NCI-H1417 (cell line): ENCODE results near the gene LMNTD2.

Experiments used
- DNase-seq, 3 experiments: peaks; one replicate each; lab custom pipeline; 2025; lab: John Stamatoyannopoulos, UW

The LMNTD2 gene

GRCh38 chr11:587978-588380 lies 27.4 kb upstream of the LMNTD2 start:
- no peak for DNase-seq

GRCh38 chr11:587546-587945 lies 27.0 kb upstream of the LMNTD2 start:
- no peak for DNase-seq

GRCh38 chr11:586376-587316 lies 26.1 kb upstream of the LMNTD2 start:
- no peak for DNase-seq

GRCh38 chr11:584287-584686 lies 23.7 kb upstream of the LMNTD2 start:
- no peak for DNase-seq

- no peak for DNase-seq
Observed at GRCh38 chr11:581752-582151, 21.2 kb upstream of the LMNTD2 start.

GRCh38 chr11:581342-581741 lies 20.8 kb upstream of the LMNTD2 start:
- no peak for DNase-seq

GRCh38 chr11:579830-580601 lies 19.5 kb upstream of the LMNTD2 start:
- no peak for DNase-seq

GRCh38 chr11:578276-579035 lies 17.9 kb upstream of the LMNTD2 start:
- no peak for DNase-seq

- DNase-seq = no peak
Observed at GRCh38 chr11:577611-577894, 17.0 kb upstream of the LMNTD2 start.

- DNase-seq = no peak
Observed at GRCh38 chr11:576811-577610, 16.5 kb upstream of the LMNTD2 start.

GRCh38 chr11:575996-576768 lies 15.6 kb upstream of the LMNTD2 start, which contains the start of gene PHRF1:
Gene PHRF1 (plus strand): TSS chr11:576470. CDS start chr11:581513, 5,043 bp downstream.
- DNase-seq = peak; percentile 94 to 98 (median 97)

- DNase-seq = peak; percentile 78 to 89 (median 87)
Observed at GRCh38 chr11:575313-575995, 14.9 kb upstream of the LMNTD2 start.

GRCh38 chr11:574632-575312 lies 14.2 kb upstream of the LMNTD2 start:
- peak in 2 of 3 experiments; percentile 61 to 66 for DNase-seq

GRCh38 chr11:574031-574570 lies 13.6 kb upstream of the LMNTD2 start:
- DNase-seq = peak in 1 of 3 experiments; percentile 60

- no peak for DNase-seq
Observed at GRCh38 chr11:573146-573759, 12.7 kb upstream of the LMNTD2 start.

GRCh38 chr11:571802-572185 lies 11.3 kb upstream of the LMNTD2 start:
- no peak for DNase-seq

- no peak for DNase-seq
Observed at GRCh38 chr11:569158-569885, 8.8 kb upstream of the LMNTD2 start.
